Activated T-cell treated with anti-CD3 and anti-CD28 coated beads for 24 hours (primary cell): ENCODE results near the gene FBN1.

Source experiments
- DNase-seq: peaks from one replicate; pipeline ENCODE4 v3.0.0-alpha.2; 2020; ENCODE audit warnings: low read depth

The FBN1 gene

DNA sequence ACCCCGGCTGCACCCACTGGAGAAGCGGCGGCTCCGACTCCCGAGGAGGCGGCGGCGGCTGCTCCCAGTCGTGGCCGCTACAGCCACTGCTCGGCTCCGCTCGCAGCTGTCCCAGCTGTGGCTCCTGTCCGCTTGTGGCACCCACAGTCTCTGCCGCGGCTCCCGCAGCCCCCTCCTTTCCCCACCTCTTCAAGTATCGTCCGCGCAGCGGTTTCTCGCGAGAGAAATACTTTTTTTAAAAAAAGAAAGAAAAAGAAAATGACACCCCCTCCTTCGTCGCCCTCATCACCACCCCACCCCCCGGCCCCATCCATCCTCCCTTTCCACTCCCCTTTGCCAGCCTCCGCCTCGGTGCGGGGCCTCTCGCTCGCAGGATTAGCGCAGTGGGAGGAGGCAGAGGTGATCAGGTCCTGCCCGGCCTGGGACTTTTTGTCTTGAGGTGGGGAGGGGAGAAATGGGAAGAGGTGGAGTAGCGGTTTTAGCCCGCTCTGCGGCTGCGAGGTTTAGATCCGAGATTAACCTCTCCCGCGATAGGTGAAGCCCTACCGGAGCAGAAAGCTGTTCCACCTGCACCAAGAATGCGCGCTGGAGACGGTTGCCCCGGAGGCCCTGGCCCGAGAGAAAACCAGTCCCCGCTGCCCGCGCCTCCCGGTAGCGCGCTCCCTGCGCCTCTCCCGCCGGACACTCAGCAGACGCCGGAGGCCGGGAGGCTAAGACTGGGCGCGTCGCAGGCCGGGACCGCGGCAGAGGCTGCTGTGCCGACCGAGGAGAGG lies at the start of gene FBN1:
Gene FBN1 (minus strand): TSS at position 152 of the 773 bp plus-strand sequence. CDS start 940 bp downstream, outside the sequence.
- no peak for DNase-seq

GRCh38 chr15:48693484-48693883 lies 48.0 kb upstream of the FBN1 start:
- DNase-seq = no peak

DNA sequence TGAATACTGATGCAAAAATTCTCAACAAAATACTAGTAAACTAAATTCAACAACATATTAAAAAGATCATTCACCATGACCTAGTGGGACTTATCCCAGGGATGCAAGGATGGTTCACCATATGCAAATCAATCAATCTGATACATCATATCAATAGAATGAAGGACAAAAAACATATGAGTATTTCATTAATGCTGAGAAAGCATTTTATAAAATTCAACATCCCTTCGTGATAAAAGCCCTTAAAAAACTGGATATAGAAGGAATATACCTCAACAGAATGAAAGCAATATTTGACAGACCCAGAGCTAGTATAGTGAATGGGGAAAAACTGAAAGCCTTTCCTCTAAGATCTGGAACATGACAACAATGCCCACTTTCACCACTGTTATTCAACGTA lies 43.0 kb upstream of the FBN1 start:
- DNase-seq = no peak

DNA sequence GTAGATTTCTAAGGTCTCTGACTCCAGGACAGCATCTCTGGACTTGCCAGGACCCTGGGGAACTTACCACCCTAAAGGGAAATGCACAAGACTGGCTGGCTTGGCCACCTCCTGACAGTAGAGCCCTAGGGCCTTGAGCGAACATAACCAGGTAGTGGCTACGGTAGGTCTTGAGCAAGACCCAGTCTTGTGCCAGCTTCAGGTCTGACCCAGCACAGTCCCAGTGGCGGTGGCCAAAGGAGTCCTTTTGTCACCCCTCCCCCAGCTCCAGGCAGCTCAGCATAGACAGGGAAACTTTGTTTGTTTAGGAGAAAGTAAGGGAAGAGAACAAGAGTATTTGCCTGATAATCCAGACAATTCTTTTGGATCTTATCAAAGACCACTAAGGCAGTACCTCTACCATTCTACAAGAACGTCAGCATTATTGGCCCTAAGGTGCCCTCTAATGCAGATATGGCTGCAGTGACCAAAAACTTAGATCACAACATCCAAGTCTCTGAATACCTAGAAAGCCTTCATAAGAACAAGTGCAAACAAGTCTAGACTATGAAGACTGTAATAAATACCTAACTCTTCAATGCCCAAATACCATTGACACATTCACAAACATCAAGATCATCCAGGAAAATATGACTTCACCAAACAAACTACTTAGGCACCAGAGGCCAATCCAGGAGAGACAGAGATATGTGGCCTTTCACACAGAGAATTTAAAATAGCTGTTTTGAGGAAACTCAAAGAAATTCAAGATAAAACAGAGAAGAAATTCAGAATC lies 38.7 kb upstream of the FBN1 start:
- DNase-seq = no peak

DNA sequence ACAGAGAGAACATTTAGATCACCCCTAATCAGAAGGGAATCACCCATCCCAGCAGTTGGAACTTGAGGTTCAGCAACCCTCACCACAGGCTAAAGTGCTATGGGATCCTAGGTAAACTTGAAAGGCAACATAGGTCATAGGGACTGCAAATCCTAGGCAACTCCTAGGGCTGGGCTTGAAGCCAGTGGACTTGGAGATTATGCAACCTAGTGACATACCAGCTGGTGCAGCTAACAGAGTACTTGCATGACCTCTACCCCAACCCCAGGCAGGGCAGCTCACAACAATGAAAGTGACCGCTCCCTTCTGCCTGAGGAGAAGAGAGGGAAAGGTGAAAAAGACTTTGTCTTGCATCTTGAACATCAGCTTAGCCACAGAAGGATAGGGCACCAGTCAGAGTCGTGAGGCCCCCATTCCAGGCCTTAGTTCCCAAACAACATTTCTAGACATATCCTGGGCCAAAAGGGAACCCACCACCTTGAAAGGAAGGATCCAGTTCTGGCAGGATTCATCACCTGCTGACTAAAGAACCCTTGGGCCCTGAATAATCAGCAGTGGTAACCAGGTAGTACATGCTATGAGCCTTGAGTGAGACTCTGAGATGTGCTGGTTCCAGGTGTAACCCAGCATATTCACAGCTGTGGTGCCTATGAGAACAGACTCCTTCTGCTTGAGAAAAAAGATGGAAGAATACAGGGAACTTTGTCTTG lies 37.6 kb upstream of the FBN1 start:
- DNase-seq = no peak

- no peak for DNase-seq
Observed at GRCh38 chr15:48681353-48681752, 35.8 kb upstream of the FBN1 start.

- DNase-seq = no peak
Observed at GRCh38 chr15:48680841-48681240, 35.3 kb upstream of the FBN1 start.

DNA sequence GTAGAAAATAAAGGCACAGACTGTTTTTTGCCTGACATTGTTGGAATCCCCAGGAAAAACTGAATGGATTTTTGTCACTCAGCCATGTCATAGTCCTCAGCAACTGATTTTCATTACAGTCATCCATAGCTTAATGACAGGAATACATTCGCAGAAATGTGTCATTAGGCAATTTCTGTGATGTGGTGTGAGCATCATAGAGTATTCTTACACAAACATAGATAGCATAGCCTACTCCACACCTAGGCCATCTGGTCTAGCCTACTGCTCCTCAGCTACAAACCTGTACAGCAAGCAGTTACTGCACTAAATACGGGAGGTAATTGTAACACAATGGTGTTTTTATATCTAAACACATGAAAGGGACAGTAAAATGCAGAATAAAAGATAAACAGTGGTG lies 34.4 kb upstream of the FBN1 start:
- no peak for DNase-seq

DNA sequence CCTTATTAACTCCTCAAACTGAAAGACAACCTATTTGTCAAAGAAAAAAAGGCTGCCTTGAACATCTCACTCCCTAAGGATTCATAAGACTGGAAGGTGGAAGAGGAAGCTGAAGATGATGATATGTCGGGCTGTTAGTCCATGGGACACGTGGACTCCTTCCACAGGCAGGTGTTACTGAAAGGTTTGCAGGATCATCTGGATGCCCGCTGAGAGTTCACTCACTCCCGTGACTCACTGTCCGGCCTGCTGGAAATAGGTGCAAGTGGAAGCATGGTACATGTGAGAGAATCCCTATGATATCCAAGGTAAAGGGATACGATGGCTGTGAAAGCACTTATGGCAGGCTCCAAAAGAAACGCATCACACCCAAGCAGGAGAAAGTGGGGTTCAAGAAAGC lies 33.3 kb upstream of the FBN1 start:
- DNase-seq = no peak

DNA sequence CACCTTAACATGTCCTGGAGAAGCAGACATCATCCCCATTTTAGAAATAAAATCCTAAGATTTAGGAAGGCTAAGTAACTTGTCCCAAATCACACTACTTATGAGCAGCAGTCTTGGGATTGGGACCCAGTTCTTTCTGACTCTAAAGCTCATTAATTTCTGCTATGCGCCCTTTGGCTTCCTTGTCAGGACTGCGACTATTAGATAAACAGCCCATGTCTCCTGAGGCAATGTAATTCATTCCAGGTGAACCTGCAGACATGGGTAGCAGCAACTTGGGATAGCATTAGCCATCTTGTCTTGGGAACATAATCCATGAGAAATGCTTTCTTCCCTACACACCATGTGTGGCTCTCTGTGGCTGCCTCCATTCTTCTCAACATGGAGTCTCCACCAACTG lies 32.3 kb upstream of the FBN1 start:
- DNase-seq = no peak

DNA sequence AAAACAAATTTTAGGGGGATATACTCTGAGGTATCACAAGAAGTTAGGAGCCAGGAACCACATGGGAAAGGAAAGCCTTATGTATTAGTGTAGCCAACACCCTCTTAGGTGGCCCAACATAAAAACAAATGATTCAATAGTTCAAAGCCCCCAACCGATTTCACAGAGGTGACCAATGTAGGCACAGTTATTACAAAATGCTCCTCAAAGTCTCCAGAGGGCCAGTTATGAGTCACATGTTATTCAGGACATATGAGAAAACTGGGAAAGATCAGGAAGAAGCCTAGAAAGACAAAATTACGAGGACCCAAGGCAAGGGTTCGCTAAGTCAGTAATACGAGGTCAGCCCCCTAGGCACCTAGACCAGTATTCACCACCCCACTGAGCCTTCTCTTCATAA lies 29.9 kb upstream of the FBN1 start:
- DNase-seq = no peak

- DNase-seq = no peak
Observed at GRCh38 chr15:48674876-48675275, 29.4 kb upstream of the FBN1 start.

GRCh38 chr15:48672206-48672605 lies 26.7 kb upstream of the FBN1 start:
- no peak for DNase-seq

DNA sequence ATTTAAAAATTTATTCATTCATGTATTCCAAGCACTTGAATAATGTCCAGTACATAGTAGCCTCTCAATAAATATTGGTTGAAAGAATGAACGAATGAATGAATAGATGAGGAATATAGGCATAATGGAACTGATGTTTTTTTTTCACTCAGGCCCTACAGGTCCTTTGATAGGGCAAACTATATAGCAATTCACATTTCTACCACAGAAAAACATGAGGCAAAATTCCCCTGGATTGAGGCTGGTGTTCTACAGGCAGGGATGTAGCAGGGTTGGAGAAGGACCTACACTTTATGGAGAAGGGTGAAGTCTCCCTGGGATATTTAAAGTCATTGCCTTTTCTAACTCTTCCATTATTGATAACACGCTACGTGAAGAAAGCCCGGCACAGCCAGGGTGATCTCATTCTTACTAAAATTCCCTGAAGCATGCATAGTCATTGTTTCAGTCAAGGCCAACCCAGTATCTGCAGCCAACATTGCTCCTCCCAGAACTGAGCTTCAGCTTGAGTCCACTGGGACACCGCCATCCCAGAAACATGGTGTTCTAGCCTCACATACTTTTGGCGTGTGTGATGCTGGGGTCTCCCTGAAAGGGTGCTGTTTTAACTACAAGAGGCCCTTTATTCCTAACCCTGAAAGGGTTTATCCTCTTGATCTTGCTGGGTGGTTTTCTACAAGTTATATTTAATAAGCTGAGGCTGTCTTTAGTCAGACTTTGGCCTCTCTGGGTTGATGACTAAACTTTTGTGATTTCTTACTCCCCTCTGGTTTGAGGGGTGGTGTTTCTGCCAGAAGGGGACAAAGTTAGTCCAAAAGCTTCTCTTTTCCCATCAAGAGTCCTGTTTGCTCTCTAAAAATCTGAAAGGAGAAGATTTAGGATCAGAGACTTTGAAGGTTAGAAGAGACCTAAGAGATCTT lies 25.9 kb upstream of the FBN1 start:
- DNase-seq = no peak

- no peak for DNase-seq
Observed at GRCh38 chr15:48667701-48668100, 22.2 kb upstream of the FBN1 start.

DNA sequence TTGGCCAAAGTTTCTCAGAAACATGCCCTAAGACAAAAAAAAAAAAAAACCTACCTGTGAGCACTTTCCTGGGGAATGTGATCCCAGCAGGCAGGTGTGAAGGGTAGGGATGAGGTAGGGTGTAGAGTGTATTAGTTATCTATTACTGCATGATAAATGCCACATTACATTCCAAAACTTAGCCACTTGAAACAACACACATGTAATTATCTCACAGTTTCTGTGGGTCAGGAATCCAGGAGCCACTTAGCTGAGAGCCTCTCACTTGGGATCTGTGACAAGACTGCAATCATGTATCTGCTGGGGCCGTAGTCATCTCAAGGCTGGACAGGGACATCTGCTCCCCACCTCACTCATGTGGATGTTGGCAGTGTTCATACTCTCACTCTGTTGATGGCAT lies 18.9 kb upstream of the FBN1 start:
- no peak for DNase-seq

DNA sequence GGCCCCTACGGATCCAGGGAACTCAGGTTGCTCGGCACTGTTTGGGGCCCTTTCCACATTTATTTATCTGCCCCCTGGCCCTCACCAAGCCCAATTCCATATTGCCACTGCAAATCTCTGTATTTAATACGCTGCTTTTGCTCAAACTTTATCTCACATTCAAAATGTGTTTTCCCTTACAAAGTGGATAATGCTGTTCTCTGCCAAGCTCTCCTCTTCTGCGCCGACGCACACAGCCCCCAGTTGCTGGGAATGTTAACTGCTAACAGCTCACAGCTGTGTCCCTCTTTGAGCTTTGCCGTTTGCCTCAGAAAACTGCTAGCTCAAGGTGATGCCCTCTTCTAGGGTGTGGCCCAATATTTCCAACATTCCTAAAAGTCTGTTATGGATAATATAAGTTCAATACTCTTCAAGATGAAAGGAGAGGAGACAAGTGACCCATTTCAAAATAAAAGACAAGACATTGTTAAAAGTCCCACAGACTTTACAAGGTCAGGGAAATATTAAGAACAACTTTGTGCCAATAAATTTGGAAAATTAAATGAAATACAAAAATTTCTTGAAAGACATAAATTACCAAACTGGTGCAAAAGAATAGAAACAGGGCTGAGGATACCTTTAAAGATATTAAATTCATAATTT lies 12.6 kb upstream of the FBN1 start:
- no peak for DNase-seq

- DNase-seq = no peak
Observed at GRCh38 chr15:48654801-48655200, 9.3 kb upstream of the FBN1 start.

DNA sequence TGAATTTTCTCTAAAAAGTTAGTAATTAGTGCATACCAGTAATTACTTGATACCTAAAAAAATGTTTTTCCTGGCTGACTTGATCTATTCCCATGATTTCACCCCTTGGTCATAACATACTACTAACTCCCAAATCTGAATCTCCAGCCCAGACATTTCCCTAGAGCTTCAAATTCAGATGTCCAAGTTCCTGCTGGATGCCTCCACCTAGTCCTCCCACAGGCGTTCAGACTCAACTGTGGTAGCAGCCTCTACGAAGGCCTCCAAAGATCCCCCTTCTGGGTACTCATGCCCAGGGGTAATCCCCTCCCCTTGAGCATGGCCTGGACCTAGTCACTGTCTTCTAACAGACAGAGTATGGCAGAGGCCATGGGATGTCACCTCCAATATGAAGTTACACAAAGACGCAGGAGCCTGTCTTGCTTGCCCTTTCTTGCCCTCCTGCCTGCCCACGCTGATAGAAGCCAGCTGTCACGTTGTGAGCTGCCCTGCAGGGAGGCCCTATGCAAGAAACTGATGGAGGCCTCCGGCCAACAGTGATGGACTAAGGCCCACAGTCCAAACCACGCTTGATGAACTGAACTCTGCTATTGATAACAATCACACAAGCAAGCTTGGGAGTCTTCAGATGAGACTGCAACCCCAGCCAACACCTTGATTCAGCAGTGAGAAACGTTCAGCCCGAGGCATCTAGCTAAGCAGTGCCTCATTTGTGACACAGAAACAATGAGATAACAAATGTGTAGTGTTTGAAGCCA lies 8.6 kb upstream of the FBN1 start:
- DNase-seq = no peak

GRCh38 chr15:48653216-48653615 lies 7.7 kb upstream of the FBN1 start:
- DNase-seq = no peak
